ENCODE data around the gene AMY1B.
"Not testable (repeated sequence)": the region's sequence is repeated elsewhere in the genome, so short reads cannot be mapped to it uniquely, and the experiment has no call there.

DNA sequence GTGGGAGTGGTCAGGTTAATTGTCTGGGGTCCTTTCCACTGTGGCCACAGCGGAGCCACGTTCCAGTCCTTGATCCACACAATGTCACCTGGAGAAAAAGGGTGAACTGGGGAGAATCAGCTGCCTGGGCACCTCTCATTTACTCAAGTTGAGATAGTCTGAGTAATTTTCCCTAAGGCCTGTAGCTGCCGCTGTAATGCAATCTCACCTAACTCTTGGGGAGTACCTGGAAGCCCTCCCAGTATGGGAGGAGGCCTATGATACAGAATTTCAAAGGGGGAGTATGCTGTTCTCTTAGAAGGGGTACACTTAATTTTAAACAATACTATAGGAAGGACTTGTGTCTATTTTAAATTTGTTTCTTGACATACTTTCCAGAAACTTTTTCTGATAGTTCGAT, 48.4 kb upstream of the AMY1B start:
- TF ChIP-seq POLR2AphosphoS5 (IDR thresholded peaks at IDR 0.05): not testable (repeated sequence)
- TF ChIP-seq, protein P1, sequence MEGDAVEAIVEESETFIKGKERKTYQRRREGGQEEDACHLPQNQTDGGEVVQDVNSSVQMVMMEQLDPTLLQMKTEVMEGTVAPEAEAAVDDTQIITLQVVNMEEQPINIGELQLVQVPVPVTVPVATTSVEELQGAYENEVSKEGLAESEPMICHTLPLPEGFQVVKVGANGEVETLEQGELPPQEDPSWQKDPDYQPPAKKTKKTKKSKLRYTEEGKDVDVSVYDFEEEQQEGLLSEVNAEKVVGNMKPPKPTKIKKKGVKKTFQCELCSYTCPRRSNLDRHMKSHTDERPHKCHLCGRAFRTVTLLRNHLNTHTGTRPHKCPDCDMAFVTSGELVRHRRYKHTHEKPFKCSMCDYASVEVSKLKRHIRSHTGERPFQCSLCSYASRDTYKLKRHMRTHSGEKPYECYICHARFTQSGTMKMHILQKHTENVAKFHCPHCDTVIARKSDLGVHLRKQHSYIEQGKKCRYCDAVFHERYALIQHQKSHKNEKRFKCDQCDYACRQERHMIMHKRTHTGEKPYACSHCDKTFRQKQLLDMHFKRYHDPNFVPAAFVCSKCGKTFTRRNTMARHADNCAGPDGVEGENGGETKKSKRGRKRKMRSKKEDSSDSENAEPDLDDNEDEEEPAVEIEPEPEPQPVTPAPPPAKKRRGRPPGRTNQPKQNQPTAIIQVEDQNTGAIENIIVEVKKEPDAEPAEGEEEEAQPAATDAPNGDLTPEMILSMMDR (IDR thresholded peaks at IDR 0.05): not testable (repeated sequence)
